ENCODE measurements around the gene PLIN3. TPM values are rescaled to one million over a fixed set of nuclear protein-coding genes. Genes with fewer than 3 reads are reported as not detected.

The PLIN3 gene
- total and polyA plus RNA-seq, 9 of the 15 experiments (the other 6 are each of a cell fraction or from before 2014, with no cell fraction given): 7.5 to 75.6 (median 43.1) TPM

DNA sequence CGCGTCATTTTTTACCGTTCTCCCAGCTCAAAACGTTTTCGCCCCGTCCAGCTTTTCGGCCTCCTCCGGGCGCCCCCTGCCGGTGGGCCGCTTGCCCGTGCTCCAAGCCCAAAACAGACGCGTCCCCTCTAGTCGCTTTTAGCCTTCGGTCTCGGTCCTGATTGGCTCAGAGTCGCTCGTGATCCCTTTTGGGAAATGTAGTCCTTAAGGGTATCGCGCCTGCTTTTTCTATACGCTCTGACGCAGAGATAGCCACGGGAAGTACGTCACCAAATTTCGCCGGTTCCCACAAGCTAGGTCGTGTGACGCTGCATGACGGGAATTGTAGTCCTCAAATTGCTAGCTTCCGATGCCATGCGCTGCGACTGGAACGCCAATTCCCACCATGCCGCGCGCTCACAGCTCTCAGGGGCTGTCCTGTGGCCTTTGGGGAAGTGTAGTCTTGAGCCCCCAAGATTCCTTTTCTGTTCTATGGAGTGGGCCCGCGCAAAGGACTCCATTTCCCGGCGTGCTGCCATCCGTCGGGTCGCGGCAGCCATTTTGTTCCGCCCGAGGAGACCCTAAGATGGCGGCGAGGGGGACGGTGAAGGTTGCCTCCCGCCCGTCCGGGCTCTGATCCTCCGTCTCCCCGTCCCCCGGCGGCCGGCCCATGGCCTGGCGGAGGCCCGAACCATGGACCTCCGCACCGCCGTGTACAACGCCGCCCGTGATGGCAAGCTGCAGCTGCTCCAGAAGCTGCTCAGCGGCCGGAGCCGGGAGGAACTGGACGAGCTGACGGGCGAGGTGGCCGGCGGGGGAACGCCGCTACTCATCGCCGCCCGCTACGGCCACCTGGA is 76.1 kb downstream of the PLIN3 start, which contains the start of gene FEM1A (continued):
- TF ChIP-seq, protein P1, sequence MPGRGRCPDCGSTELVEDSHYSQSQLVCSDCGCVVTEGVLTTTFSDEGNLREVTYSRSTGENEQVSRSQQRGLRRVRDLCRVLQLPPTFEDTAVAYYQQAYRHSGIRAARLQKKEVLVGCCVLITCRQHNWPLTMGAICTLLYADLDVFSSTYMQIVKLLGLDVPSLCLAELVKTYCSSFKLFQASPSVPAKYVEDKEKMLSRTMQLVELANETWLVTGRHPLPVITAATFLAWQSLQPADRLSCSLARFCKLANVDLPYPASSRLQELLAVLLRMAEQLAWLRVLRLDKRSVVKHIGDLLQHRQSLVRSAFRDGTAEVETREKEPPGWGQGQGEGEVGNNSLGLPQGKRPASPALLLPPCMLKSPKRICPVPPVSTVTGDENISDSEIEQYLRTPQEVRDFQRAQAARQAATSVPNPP (IDR thresholded peaks at IDR 0.05; ENCODE audit: borderline replicate concordance, insufficient read depth, insufficient read length): no peak
- TF ChIP-seq OTX1 (CRISPR knock-in tag; IDR thresholded peaks at IDR 0.05) (0 out of 2 replicates have a peak, but pooled peaks have one; percentile 53), TEAD4 (IDR thresholded peaks at IDR 0.05; ENCODE audit: low read length) (peak; percentile 95), TEAD4 (CRISPR knock-in tag; IDR thresholded peaks at IDR 0.05; ENCODE audit: borderline replicate concordance) (no peak), FOXA1 (IDR thresholded peaks at IDR 0.05; ENCODE audit: borderline replicate concordance) (no peak), IFI16 (CRISPR knock-in tag; IDR thresholded peaks at IDR 0.05) (no peak), ILK (tag; IDR thresholded peaks at IDR 0.05; ENCODE audit: borderline replicate concordance, low read depth) (no peak), PTTG1 (tag; IDR thresholded peaks at IDR 0.05; ENCODE audit: low read depth) (peak; percentile 77; the same call in 1 of the 2 replicates), ZNF197 (CRISPR knock-in tag; IDR thresholded peaks at IDR 0.05; ENCODE audit: low read depth) (peak; percentile 99), FOXJ3 (CRISPR knock-in tag; IDR thresholded peaks at IDR 0.05) (no peak), ZC3H8 (IDR thresholded peaks at IDR 0.05) (no peak), SMC3 (conservative IDR thresholded peaks at IDR 0.05; ENCODE audit: insufficient read depth, low read depth, low read length) (peak; percentile 83), FOXM1 (IDR thresholded peaks at IDR 0.05; ENCODE audit: low read depth) (no peak), FOXM1 (CRISPR knock-in tag; IDR thresholded peaks at IDR 0.05; ENCODE audit: low read depth) (no peak; the same call in none of the 2 replicates), GTF2A2 (tag; IDR thresholded peaks at IDR 0.05) (no peak)
- TF ChIP-seq, protein P2, sequence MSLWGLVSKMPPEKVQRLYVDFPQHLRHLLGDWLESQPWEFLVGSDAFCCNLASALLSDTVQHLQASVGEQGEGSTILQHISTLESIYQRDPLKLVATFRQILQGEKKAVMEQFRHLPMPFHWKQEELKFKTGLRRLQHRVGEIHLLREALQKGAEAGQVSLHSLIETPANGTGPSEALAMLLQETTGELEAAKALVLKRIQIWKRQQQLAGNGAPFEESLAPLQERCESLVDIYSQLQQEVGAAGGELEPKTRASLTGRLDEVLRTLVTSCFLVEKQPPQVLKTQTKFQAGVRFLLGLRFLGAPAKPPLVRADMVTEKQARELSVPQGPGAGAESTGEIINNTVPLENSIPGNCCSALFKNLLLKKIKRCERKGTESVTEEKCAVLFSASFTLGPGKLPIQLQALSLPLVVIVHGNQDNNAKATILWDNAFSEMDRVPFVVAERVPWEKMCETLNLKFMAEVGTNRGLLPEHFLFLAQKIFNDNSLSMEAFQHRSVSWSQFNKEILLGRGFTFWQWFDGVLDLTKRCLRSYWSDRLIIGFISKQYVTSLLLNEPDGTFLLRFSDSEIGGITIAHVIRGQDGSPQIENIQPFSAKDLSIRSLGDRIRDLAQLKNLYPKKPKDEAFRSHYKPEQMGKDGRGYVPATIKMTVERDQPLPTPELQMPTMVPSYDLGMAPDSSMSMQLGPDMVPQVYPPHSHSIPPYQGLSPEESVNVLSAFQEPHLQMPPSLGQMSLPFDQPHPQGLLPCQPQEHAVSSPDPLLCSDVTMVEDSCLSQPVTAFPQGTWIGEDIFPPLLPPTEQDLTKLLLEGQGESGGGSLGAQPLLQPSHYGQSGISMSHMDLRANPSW (CRISPR knock-in tag; IDR thresholded peaks at IDR 0.05): no peak
- TF ChIP-seq, protein P3, sequence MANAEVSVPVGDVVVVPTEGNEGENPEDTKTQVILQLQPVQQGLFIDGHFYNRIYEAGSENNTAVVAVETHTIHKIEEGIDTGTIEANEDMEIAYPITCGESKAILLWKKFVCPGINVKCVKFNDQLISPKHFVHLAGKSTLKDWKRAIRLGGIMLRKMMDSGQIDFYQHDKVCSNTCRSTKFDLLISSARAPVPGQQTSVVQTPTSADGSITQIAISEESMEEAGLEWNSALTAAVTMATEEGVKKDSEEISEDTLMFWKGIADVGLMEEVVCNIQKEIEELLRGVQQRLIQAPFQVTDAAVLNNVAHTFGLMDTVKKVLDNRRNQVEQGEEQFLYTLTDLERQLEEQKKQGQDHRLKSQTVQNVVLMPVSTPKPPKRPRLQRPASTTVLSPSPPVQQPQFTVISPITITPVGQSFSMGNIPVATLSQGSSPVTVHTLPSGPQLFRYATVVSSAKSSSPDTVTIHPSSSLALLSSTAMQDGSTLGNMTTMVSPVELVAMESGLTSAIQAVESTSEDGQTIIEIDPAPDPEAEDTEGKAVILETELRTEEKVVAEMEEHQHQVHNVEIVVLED (CRISPR knock-in tag; IDR thresholded peaks at IDR 0.05): peak; percentile 82
- TF ChIP-seq, protein P4, sequence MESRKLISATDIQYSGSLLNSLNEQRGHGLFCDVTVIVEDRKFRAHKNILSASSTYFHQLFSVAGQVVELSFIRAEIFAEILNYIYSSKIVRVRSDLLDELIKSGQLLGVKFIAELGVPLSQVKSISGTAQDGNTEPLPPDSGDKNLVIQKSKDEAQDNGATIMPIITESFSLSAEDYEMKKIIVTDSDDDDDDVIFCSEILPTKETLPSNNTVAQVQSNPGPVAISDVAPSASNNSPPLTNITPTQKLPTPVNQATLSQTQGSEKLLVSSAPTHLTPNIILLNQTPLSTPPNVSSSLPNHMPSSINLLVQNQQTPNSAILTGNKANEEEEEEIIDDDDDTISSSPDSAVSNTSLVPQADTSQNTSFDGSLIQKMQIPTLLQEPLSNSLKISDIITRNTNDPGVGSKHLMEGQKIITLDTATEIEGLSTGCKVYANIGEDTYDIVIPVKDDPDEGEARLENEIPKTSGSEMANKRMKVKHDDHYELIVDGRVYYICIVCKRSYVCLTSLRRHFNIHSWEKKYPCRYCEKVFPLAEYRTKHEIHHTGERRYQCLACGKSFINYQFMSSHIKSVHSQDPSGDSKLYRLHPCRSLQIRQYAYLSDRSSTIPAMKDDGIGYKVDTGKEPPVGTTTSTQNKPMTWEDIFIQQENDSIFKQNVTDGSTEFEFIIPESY (CRISPR knock-in tag; IDR thresholded peaks at IDR 0.05): peak; percentile 53; the same call in 1 of the 2 replicates
- TF ChIP-seq, protein P5, sequence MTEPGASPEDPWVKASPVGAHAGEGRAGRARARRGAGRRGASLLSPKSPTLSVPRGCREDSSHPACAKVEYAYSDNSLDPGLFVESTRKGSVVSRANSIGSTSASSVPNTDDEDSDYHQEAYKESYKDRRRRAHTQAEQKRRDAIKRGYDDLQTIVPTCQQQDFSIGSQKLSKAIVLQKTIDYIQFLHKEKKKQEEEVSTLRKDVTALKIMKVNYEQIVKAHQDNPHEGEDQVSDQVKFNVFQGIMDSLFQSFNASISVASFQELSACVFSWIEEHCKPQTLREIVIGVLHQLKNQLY (CRISPR knock-in tag; conservative IDR thresholded peaks at IDR 0.05): 0 out of 4 replicates have a peak, but pooled peaks of 1 of the 2 experiments have one; percentile 71

Measured in K562 (cell line).